ENCODE data around the gene KLHL35.

KLHL35 gene

GRCh38 chr11:75430714-75431532, 2.1 kb downstream of the KLHL35 start:
- no peak for TF ChIP-seq REST (IDR thresholded peaks at IDR 0.05; ENCODE audit: insufficient read depth in 1 of 2, low read depth in 2 of 2, low read length in 2 of 2)
- TF ChIP-seq TAF1 (IDR thresholded peaks at IDR 0.05; ENCODE audit: borderline replicate concordance, insufficient read depth, low read length), result no peak
- no peak for TF ChIP-seq FOXP2 (optimal IDR thresholded peaks at IDR 0.05; ENCODE audit: borderline replicate concordance, extremely low read depth, extremely low read length, insufficient read depth)
- TF ChIP-seq SIN3A (IDR thresholded peaks at IDR 0.05; ENCODE audit: borderline replicate concordance, insufficient read depth, low read length), result no peak
- no peak for TF ChIP-seq POLR2AphosphoS5 (IDR thresholded peaks at IDR 0.05; ENCODE audit: low read depth, low read length)

- TF ChIP-seq TAF1 (IDR thresholded peaks at IDR 0.05; ENCODE audit: borderline replicate concordance, insufficient read depth, low read length) (no peak), REST (IDR thresholded peaks at IDR 0.05; ENCODE audit: insufficient read depth in 1 of 2, low read depth in 2 of 2, low read length in 2 of 2) (peak; percentile 65 to 85; a peak in 3 of 4 replicates), FOXP2 (optimal IDR thresholded peaks at IDR 0.05; ENCODE audit: borderline replicate concordance, extremely low read depth, extremely low read length, insufficient read depth) (peak; percentile 51)
These were observed 2.9 kb downstream of the KLHL35 start for GRCh38 chr11:75429902-75430713.

GRCh38 chr11:75429641-75429901, 3.4 kb downstream of the KLHL35 start:
- TF ChIP-seq SIN3A (IDR thresholded peaks at IDR 0.05; ENCODE audit: borderline replicate concordance, insufficient read depth, low read length) (no peak), REST (IDR thresholded peaks at IDR 0.05; ENCODE audit: insufficient read depth in 1 of 2, low read depth in 2 of 2, low read length in 2 of 2) (no peak), POLR2AphosphoS5 (IDR thresholded peaks at IDR 0.05; ENCODE audit: low read depth, low read length) (no peak), TAF1 (IDR thresholded peaks at IDR 0.05; ENCODE audit: borderline replicate concordance, insufficient read depth, low read length) (no peak)

- no peak for TF ChIP-seq SIN3A (IDR thresholded peaks at IDR 0.05; ENCODE audit: borderline replicate concordance, insufficient read depth, low read length)
- TF ChIP-seq REST (IDR thresholded peaks at IDR 0.05; ENCODE audit: insufficient read depth in 1 of 2, low read depth in 2 of 2, low read length in 2 of 2), result no peak
- no peak for TF ChIP-seq FOXP2 (optimal IDR thresholded peaks at IDR 0.05; ENCODE audit: borderline replicate concordance, extremely low read depth, extremely low read length, insufficient read depth)
- no peak for TF ChIP-seq POLR2AphosphoS5 (IDR thresholded peaks at IDR 0.05; ENCODE audit: low read depth, low read length)
- no peak for TF ChIP-seq TAF1 (IDR thresholded peaks at IDR 0.05; ENCODE audit: borderline replicate concordance, insufficient read depth, low read length)
These were observed 3.9 kb downstream of the KLHL35 start for GRCh38 chr11:75428989-75429640.

Measured in PFSK-1 (cell line).